H1 (cell line): ENCODE measurements around the gene GPR161.

ENCODE experiments used
- CEBPB ChIP-seq: IDR thresholded peaks from 2 replicates; pipeline ENCODE4 v1.6.1; 2012; ENCODE audit warnings: low read depth, low read length
- EGR1 ChIP-seq: IDR thresholded peaks from 2 replicates; pipeline ENCODE4 v1.6.1; 2011; ENCODE audit warnings: low read depth, low read length, borderline replicate concordance
- EP300 ChIP-seq, 2 experiments: IDR thresholded peaks; 1 replicate in 1 of 2; 2 replicates in 1 of 2; pipeline ENCODE4 v1.6.1; 2011 to 2012; ENCODE audit warnings: low read depth in 2 of 2, low read length in 2 of 2, mild to moderate bottlenecking in 2 of 2, borderline replicate concordance in 1 of 2, inconsistent platforms in 1 of 2, moderate library complexity in 1 of 2
- SP1 ChIP-seq: IDR thresholded peaks from 2 replicates; pipeline ENCODE4 v1.6.1; 2011; ENCODE audit warnings: low read depth, low read length
- TF ChIP-seq, protein P1 (sequence below), 3 experiments: IDR thresholded peaks; 1 replicate in 2 of 3; 2 replicates in 1 of 3; pipeline versions ENCODE4 v1.5.1 to v1.6.1; 2011; ENCODE audit warnings: low read length in 3 of 3, mild to moderate bottlenecking in 3 of 3, inconsistent platforms in 2 of 3, low read depth in 1 of 3, moderate library complexity in 1 of 3; ENCODE audit not compliant: insufficient read depth in 1 of 3; ENCODE audit errors: control extremely low read depth in 1 of 3

GRCh38 chr1:168179438-168180147 lies 42.9 kb upstream of the GPR161 start:
- TF ChIP-seq, protein P1, sequence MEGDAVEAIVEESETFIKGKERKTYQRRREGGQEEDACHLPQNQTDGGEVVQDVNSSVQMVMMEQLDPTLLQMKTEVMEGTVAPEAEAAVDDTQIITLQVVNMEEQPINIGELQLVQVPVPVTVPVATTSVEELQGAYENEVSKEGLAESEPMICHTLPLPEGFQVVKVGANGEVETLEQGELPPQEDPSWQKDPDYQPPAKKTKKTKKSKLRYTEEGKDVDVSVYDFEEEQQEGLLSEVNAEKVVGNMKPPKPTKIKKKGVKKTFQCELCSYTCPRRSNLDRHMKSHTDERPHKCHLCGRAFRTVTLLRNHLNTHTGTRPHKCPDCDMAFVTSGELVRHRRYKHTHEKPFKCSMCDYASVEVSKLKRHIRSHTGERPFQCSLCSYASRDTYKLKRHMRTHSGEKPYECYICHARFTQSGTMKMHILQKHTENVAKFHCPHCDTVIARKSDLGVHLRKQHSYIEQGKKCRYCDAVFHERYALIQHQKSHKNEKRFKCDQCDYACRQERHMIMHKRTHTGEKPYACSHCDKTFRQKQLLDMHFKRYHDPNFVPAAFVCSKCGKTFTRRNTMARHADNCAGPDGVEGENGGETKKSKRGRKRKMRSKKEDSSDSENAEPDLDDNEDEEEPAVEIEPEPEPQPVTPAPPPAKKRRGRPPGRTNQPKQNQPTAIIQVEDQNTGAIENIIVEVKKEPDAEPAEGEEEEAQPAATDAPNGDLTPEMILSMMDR (IDR thresholded peaks at IDR 0.05; ENCODE audit: control extremely low read depth in 1 of 3, insufficient read depth in 1 of 3, low read depth in 1 of 3, low read length in 3 of 3) = no peak
- TF ChIP-seq EGR1 = no peak
- no peak for TF ChIP-seq SP1
- no peak for TF ChIP-seq CEBPB
- no peak for TF ChIP-seq EP300 (IDR thresholded peaks at IDR 0.05; ENCODE audit: borderline replicate concordance in 1 of 2, low read depth in 2 of 2, low read length in 2 of 2)
